Gastroesophageal sphincter (tissue), 4 donors: ENCODE data around the gene OLFM4. TPM values are rescaled to one million over a fixed set of nuclear protein-coding genes. Genes with fewer than 3 reads are reported as not detected.
"Not testable (repeated sequence)": the region's sequence is repeated elsewhere in the genome, so short reads cannot be mapped to it uniquely, and the experiment has no call there.

Experiments used
- ATAC-seq: fragments of 150-250 bp; one replicate; pipeline ENCODE4 v1.9.1; 2016; ENCODE audit warnings: mild to moderate bottlenecking, moderate library complexity
- H3K27ac ChIP-seq, 4 donors: fragments of 200-600 bp; sonication (generic) in 3 of 4; 1 replicate in 3 of 4; 2 replicates in 1 of 4; pipeline ENCODE4 v1.5.1; 2016 to 2019
- H3K27me3 ChIP-seq: fragments of 200-600 bp; sonication (generic); one replicate; pipeline ENCODE4 v1.5.1; 2019
- H3K36me3 ChIP-seq, 2 donors: fragments of 200-600 bp; sonication (generic); one replicate each; pipeline ENCODE4 v1.5.1; 2019; ENCODE audit warnings: control low read depth in 1 of 2
- H3K4me1 ChIP-seq, 3 donors: fragments of 200-600 bp; sonication (generic); 1 replicate in 2 of 3; 2 replicates in 1 of 3; pipeline ENCODE4 v1.5.1; 2016 to 2019; ENCODE audit warnings: control low read depth in 2 of 3
- H3K4me3 ChIP-seq, 2 donors: fragments of 200-600 bp; sonication (generic); one replicate each; pipeline ENCODE4 v1.5.1; 2019; ENCODE audit warnings: mild to moderate bottlenecking in 1 of 2, moderate library complexity in 1 of 2
- H3K9me3 ChIP-seq, 3 donors: fragments of 200-600 bp; sonication (generic); one replicate each; pipeline ENCODE4 v1.5.1; 2017 to 2019; ENCODE audit warnings: control low read depth in 2 of 3
- CTCF ChIP-seq, 4 experiments: fragments of 200-600 bp in 2 of 4; fragments of 450-650 bp in 2 of 4; sonication (generic) in 1 of 4; IDR thresholded peaks; one replicate each; pipeline ENCODE4 v1.5.1; 2017 to 2019; ENCODE audit warnings: antibody characterized with exemption in 4 of 4, mild to moderate bottlenecking in 2 of 4, moderate library complexity in 2 of 4
- EP300 ChIP-seq: sonication (generic); formaldehyde crosslinking; IDR thresholded peaks from one replicate; pipeline ENCODE4 v1.6.1; 2017; ENCODE audit warnings: antibody characterized with exemption, mild to moderate bottlenecking
- POLR2A ChIP-seq, 2 donors: fragments of 450-650 bp; IDR thresholded peaks; one replicate each; pipeline ENCODE4 v1.6.1; 2017; ENCODE audit warnings: antibody characterized with exemption in 2 of 2, mild to moderate bottlenecking in 2 of 2, moderate library complexity in 1 of 2
- POLR2AphosphoS5 ChIP-seq: sonication (generic); formaldehyde crosslinking; IDR thresholded peaks from one replicate; pipeline ENCODE4 v1.6.1; 2017; ENCODE audit warnings: antibody characterized with exemption
- WGBS, 2 donors: methylation state at CpG; one replicate each; pipeline ENCODE4 v1.1.5; 2018; ENCODE audit warnings: low coverage in 1 of 2; 5-methylcytosine and 5-hydroxymethylcytosine counted together
- total RNA-seq, 4 donors: library from RNA; depleted of rRNA; stranded (reverse); fragments of >200 nt; gene quantifications; one replicate each; pipeline ENCODE4 v1.1.0, GENCODE V29; 2016

Gene OLFM4
- total RNA-seq, 4 donors from 2014 or later, result 0.13 to 0.82 TPM; not detected in 2

GRCh38 chr13:53005626-53006025, 23.0 kb upstream of the OLFM4 start:
- Histone ChIP-seq H3K4me1 (no peaks in the 10 kb centered on the region), H3K36me3 (no peaks in the 10 kb centered on the region), H3K27ac (no peak overlapping the region), H3K27me3 (no peaks in the 10 kb centered on the region), H3K9me3 (no peaks in the 10 kb centered on the region), H3K4me3 (no peak overlapping the region)
- ATAC-seq, result no peak
- 88 to 92% methylated on average over 5 to 11 of the region's 12 CpGs for WGBS, 2 donors
- TF ChIP-seq CTCF (IDR thresholded peaks at IDR 0.05) (no peak), POLR2A (IDR thresholded peaks at IDR 0.05) (no peak), POLR2AphosphoS5 (no peak), EP300 (no peak)

GRCh38 chr13:53007872-53008271, 20.7 kb upstream of the OLFM4 start:
- ATAC-seq, result no peak
- H3K4me1 ChIP-seq, result no peaks in the 10 kb centered on the region
- H3K36me3 ChIP-seq, result no peaks in the 10 kb centered on the region
- no peaks in the 10 kb centered on the region for H3K27me3 ChIP-seq
- TF ChIP-seq CTCF (IDR thresholded peaks at IDR 0.05) (no peak), POLR2A (IDR thresholded peaks at IDR 0.05) (no peak), POLR2AphosphoS5 (no peak), EP300 (no peak)
- H3K9me3 ChIP-seq, result no peaks in the 10 kb centered on the region
- no peak overlapping the region for H3K27ac ChIP-seq
- WGBS, 2 donors, result 24 to 39% methylated on average over 3 of the region's 3 CpGs
- H3K4me3 ChIP-seq, result no peak overlapping the region

GRCh38 chr13:53010374-53011105, 18.1 kb upstream of the OLFM4 start:
- TF ChIP-seq EP300, result no peak
- TF ChIP-seq POLR2AphosphoS5, result no peak
- TF ChIP-seq POLR2A (IDR thresholded peaks at IDR 0.05), result no peak
- no peak for TF ChIP-seq CTCF (IDR thresholded peaks at IDR 0.05)
- ATAC-seq, result no peak
- H3K27ac ChIP-seq, result no peak overlapping the region
- no peak overlapping the region for H3K4me3 ChIP-seq
- no peaks in the 10 kb centered on the region for H3K4me1 ChIP-seq
- H3K9me3 ChIP-seq, result no peaks in the 10 kb centered on the region
- H3K36me3 ChIP-seq, result no peaks in the 10 kb centered on the region
- no peaks in the 10 kb centered on the region for H3K27me3 ChIP-seq
- 75 to 76% methylated on average over 4 to 5 of the region's 7 CpGs for WGBS, 2 donors

GRCh38 chr13:53012707-53013106, 15.9 kb upstream of the OLFM4 start:
- 67 to 76% methylated on average over 3 of the region's 3 CpGs for WGBS, 2 donors
- Histone ChIP-seq H3K27ac (no peak overlapping the region), H3K27me3 (no peaks in the 10 kb centered on the region), H3K4me1 (no peaks in the 10 kb centered on the region), H3K36me3 (no peaks in the 10 kb centered on the region), H3K9me3 (no peaks in the 10 kb centered on the region), H3K4me3 (no peak overlapping the region)
- no peak for ATAC-seq
- TF ChIP-seq CTCF (IDR thresholded peaks at IDR 0.05) (no peak), POLR2AphosphoS5 (no peak), POLR2A (IDR thresholded peaks at IDR 0.05) (no peak), EP300 (no peak)

- H3K36me3 ChIP-seq, result no peaks in the 10 kb centered on the region
- no peaks in the 10 kb centered on the region for H3K9me3 ChIP-seq
- no peak overlapping the region for H3K27ac ChIP-seq
- no peak for TF ChIP-seq EP300
- TF ChIP-seq POLR2AphosphoS5, result no peak
- no peak for TF ChIP-seq POLR2A (IDR thresholded peaks at IDR 0.05)
- no peak for TF ChIP-seq CTCF (IDR thresholded peaks at IDR 0.05)
- no peak overlapping the region for H3K4me3 ChIP-seq
- H3K27me3 ChIP-seq, result no peaks in the 10 kb centered on the region
- no peak for ATAC-seq
- H3K4me1 ChIP-seq, result no peaks in the 10 kb centered on the region
- 81 to 86% methylated on average over 5 of the region's 5 CpGs for WGBS, 2 donors
These were observed 15.5 kb upstream of the OLFM4 start for GRCh38 chr13:53013113-53013512.

GRCh38 chr13:53014018-53014417, 14.6 kb upstream of the OLFM4 start:
- not testable (repeated sequence) for H3K27me3 ChIP-seq, H3K27ac ChIP-seq, H3K9me3 ChIP-seq, H3K4me1 ChIP-seq, ATAC-seq, H3K4me3 ChIP-seq, H3K36me3 ChIP-seq
- WGBS, 2 donors, result 75 to 100% methylated on average over 1 to 3 of the region's 3 CpGs
